Caco-2 (cell line): ENCODE results near the gene FAM221B. TPM values are rescaled to one million over a fixed set of nuclear protein-coding genes. Genes with fewer than 3 reads are reported as not detected.

Source experiments
- BruUV-seq: library from RNA; stranded (reverse); fragments of 400-500 nt; replicated peaks from 2 replicates; lab custom pipeline; 2021; lab: Mats Ljungman, UMichigan
- CTCF ChIA-PET: fragments of 300-600 bp; sonication (Branson Sonifier 250); formaldehyde crosslinking; loops from one replicate; lab custom pipeline; 2022; ENCODE audit warnings: antibody characterized with exemption; lab: Charles Lee
- POLR2A ChIA-PET: fragments of 300-600 bp; sonication (Branson Sonifier 250); formaldehyde crosslinking; loops from one replicate; lab custom pipeline; 2022; ENCODE audit warnings: antibody characterized with exemption; lab: Charles Lee
- DNase-seq, 2 experiments: peaks; one replicate each; pipeline versions ENCODE4 v3.0.0 to v3.0.0-alpha.2; 2020 to 2022
- H3K27me3 ChIP-seq: replicated peaks from 2 replicates; pipeline ENCODE4 v1.6.0; 2011; ENCODE audit warnings: low read length; ENCODE audit not compliant: control insufficient read depth, insufficient read depth
- H3K36me3 ChIP-seq: 2 replicates; pipeline ENCODE4 v1.5.1; 2011; ENCODE audit warnings: low read length; ENCODE audit not compliant: control insufficient read depth, insufficient read depth
- H3K4me1 ChIP-seq: fragments of 250-450 bp; sonication (Bioruptor Pico); 2 replicates; pipeline ENCODE4 v1.5.1; 2020; ENCODE audit warnings: mild to moderate bottlenecking
- H3K4me3 ChIP-seq: 2 replicates; pipeline ENCODE4 v1.5.1; 2011; ENCODE audit warnings: low read depth, mild to moderate bottlenecking, control low read depth, low read length
- H3K9me3 ChIP-seq: fragments of 250-450 bp; sonication (Bioruptor Pico); 2 replicates; pipeline ENCODE4 v1.5.1; 2020; ENCODE audit warnings: mild to moderate bottlenecking, moderate library complexity
- H3K27ac Mint-ChIP-seq: one replicate; pipeline ENCODE4 v1.8.0; 2022; ENCODE audit warnings: mixed read lengths; ENCODE audit not compliant: unreplicated experiment
- H3K27me3 Mint-ChIP-seq: one replicate; pipeline ENCODE4 v1.8.0; 2022; ENCODE audit warnings: mixed read lengths; ENCODE audit not compliant: insufficient read depth, unreplicated experiment
- H3K36me3 Mint-ChIP-seq: one replicate; pipeline ENCODE4 v1.8.0; 2022; ENCODE audit warnings: mild to moderate bottlenecking, mixed read lengths; ENCODE audit not compliant: insufficient read depth, unreplicated experiment
- H3K4me1 Mint-ChIP-seq: one replicate; pipeline ENCODE4 v1.8.0; 2022; ENCODE audit warnings: low read depth, mixed read lengths; ENCODE audit not compliant: unreplicated experiment
- H3K4me3 Mint-ChIP-seq: one replicate; pipeline ENCODE4 v1.8.0; 2022; ENCODE audit warnings: mild to moderate bottlenecking, moderate library complexity, mixed read lengths; ENCODE audit not compliant: unreplicated experiment
- H3K9me3 Mint-ChIP-seq: one replicate; pipeline ENCODE4 v1.8.0; 2022; ENCODE audit warnings: mixed read lengths; ENCODE audit not compliant: unreplicated experiment
- intact Hi-C: fragments of 100-400 bp; cut with micrococcal nuclease; formaldehyde crosslinking; loops from one replicate; pipeline ENCODE4 v1.10.0; 2022; ENCODE audit not compliant: unreplicated experiment
- total RNA-seq: library from RNA; stranded (reverse); gene quantifications from 2 replicates; pipeline ENCODE4 v1.2.3, GENCODE V29; 2022
- TF ChIP-seq, protein P1 (sequence below), 2 experiments: fragments of 200-600 bp in 1 of 2; IDR thresholded peaks; 1 replicate in 1 of 2; 2 replicates in 1 of 2; pipeline versions ENCODE4 v1.5.1 to v1.8.0; 2011 to 2022; ENCODE audit warnings: antibody characterized with exemption in 1 of 2, control low read depth in 1 of 2, inconsistent platforms in 1 of 2, low read depth in 1 of 2, low read length in 1 of 2, mild to moderate bottlenecking in 1 of 2, moderate library complexity in 1 of 2; ENCODE audit not compliant: insufficient read depth in 1 of 2, severe bottlenecking in 1 of 2, unreplicated experiment in 1 of 2

The FAM221B gene
- total RNA-seq, 1 experiment from 2014 or later: not detected

GRCh38 chr9:35829084-35829763 is 692 bp upstream of the FAM221B start, which contains the start of gene TMEM8B:
Gene TMEM8B, plus strand, starts transcription at chr9:35829228. Its CDS starts 220 bp downstream, at chr9:35829448.
- intact Hi-C loops: loop anchor here (1.0 kb wide), 1 partner anchor 14 kb away; the partner anchor contains the start of gene HINT2
- Histone ChIP-seq H3K4me1 (peaks cover 4% of the 10 kb centered on the region; the same call in 1 of the 2 replicates), H3K27me3 (no peaks in the 10 kb centered on the region), H3K36me3 (no peaks in the 10 kb centered on the region), H3K9me3 (no peaks in the 10 kb centered on the region), H3K4me3 (peak within 1 kb of the TSS; percentile 48)
- ChIA-PET POLR2A (interaction anchor here (1.0 kb wide), 1 partner anchor 15 kb away, joined by 4 read pairs; the partner anchor contains the start of gene HINT2), CTCF (interaction anchor here (0.5 to 1.6 kb wide), 5 partner anchors 15 to 779 kb away, joined by 3 to 10 read pairs (median 8); partner anchors contain the start of gene HINT2)
- peak within 1 kb of the TSS; percentile 88 for H3K27ac Mint-ChIP-seq
- peaks cover 4% of the 10 kb centered on the region for H3K36me3 Mint-ChIP-seq
- no peaks in the 10 kb centered on the region for H3K27me3 Mint-ChIP-seq
- TF ChIP-seq, protein P1, sequence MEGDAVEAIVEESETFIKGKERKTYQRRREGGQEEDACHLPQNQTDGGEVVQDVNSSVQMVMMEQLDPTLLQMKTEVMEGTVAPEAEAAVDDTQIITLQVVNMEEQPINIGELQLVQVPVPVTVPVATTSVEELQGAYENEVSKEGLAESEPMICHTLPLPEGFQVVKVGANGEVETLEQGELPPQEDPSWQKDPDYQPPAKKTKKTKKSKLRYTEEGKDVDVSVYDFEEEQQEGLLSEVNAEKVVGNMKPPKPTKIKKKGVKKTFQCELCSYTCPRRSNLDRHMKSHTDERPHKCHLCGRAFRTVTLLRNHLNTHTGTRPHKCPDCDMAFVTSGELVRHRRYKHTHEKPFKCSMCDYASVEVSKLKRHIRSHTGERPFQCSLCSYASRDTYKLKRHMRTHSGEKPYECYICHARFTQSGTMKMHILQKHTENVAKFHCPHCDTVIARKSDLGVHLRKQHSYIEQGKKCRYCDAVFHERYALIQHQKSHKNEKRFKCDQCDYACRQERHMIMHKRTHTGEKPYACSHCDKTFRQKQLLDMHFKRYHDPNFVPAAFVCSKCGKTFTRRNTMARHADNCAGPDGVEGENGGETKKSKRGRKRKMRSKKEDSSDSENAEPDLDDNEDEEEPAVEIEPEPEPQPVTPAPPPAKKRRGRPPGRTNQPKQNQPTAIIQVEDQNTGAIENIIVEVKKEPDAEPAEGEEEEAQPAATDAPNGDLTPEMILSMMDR (IDR thresholded peaks at IDR 0.05; ENCODE audit: insufficient read depth in 1 of 2, low read depth in 1 of 2, low read length in 1 of 2, severe bottlenecking in 1 of 2, unreplicated experiment in 1 of 2): no peak
- H3K9me3 Mint-ChIP-seq: no peaks in the 10 kb centered on the region
- H3K4me3 Mint-ChIP-seq: peak within 1 kb of the TSS; percentile 88
- peaks cover 8% of the 10 kb centered on the region for H3K4me1 Mint-ChIP-seq
- peak; percentile 94 to 95 for DNase-seq
- BruUV-seq: no TSS peak

- H3K9me3 ChIP-seq: no peaks in the 10 kb centered on the region
- H3K36me3 Mint-ChIP-seq: peaks cover 4% of the 10 kb centered on the region
- H3K4me3 ChIP-seq: no peak overlapping the region
- ChIA-PET POLR2A (no interaction called here), CTCF (interaction anchor here (1.7 to 2.7 kb wide), 2 partner anchors 38 to 54 kb away, joined by 61 to 62 read pairs; no protein-coding TSS in a partner anchor)
- H3K4me1 ChIP-seq: peaks cover 4% of the 10 kb centered on the region; the same call in 1 of the 2 replicates
- TF ChIP-seq, protein P1 (IDR thresholded peaks at IDR 0.05; ENCODE audit: insufficient read depth in 1 of 2, low read depth in 1 of 2, low read length in 1 of 2, severe bottlenecking in 1 of 2, unreplicated experiment in 1 of 2): no peak
- H3K27me3 Mint-ChIP-seq: no peaks in the 10 kb centered on the region
- H3K4me3 Mint-ChIP-seq: peak overlapping the region; percentile 88
- no peaks in the 10 kb centered on the region for H3K9me3 Mint-ChIP-seq
- no peaks in the 10 kb centered on the region for H3K27me3 ChIP-seq
- DNase-seq: no peak
- BruUV-seq: no TSS peak
- no peak overlapping the region for H3K27ac Mint-ChIP-seq
- no peaks in the 10 kb centered on the region for H3K36me3 ChIP-seq
- H3K4me1 Mint-ChIP-seq: peaks cover 8% of the 10 kb centered on the region
- intact Hi-C loops: no loop called here
Observed at GRCh38 chr9:35827486-35827885, 1.0 kb downstream of the FAM221B start.

GRCh38 chr9:35826071-35826701 is 2.3 kb downstream of the FAM221B start:
- peaks cover 4% of the 10 kb centered on the region for H3K36me3 Mint-ChIP-seq
- BruUV-seq: no TSS peak
- TF ChIP-seq, protein P1 (IDR thresholded peaks at IDR 0.05; ENCODE audit: insufficient read depth in 1 of 2, low read depth in 1 of 2, low read length in 1 of 2, severe bottlenecking in 1 of 2, unreplicated experiment in 1 of 2): peak; percentile 73 to 76
- ChIA-PET CTCF (interaction anchor here (0.6 to 2.7 kb wide), 12 partner anchors 8 to 90 kb away, joined by 3 to 62 read pairs (median 4); partner anchors contain the start of genes HINT2 and HRCT1), POLR2A (interaction anchor here (0.6 kb wide), 1 partner anchor 56 kb away, joined by 5 read pairs; no protein-coding TSS in a partner anchor)
- Histone ChIP-seq H3K9me3 (no peaks in the 10 kb centered on the region), H3K36me3 (no peaks in the 10 kb centered on the region), H3K4me1 (peaks cover 4% of the 10 kb centered on the region; the same call in 1 of the 2 replicates), H3K4me3 (no peak overlapping the region), H3K27me3 (no peaks in the 10 kb centered on the region)
- H3K4me1 Mint-ChIP-seq: peaks cover 8% of the 10 kb centered on the region
- no peaks in the 10 kb centered on the region for H3K9me3 Mint-ChIP-seq
- intact Hi-C loops: loop anchor here (1.0 kb wide), 3 partner anchors 25 to 56 kb away; no protein-coding TSS in a partner anchor
- peak in 1 of 2 experiments; percentile 63 for DNase-seq
- H3K27ac Mint-ChIP-seq: no peak overlapping the region
- H3K4me3 Mint-ChIP-seq: no peak overlapping the region
- no peaks in the 10 kb centered on the region for H3K27me3 Mint-ChIP-seq
